ENCODE data around the gene MED13L. TPM values are rescaled to one million over a fixed set of nuclear protein-coding genes. Genes with fewer than 3 reads are reported as not detected.

Gene MED13L
- total and polyA plus RNA-seq, 2 donors (not counting 3 experiments of a cell fraction or from before 2014, with no cell fraction given) = 27.4 to 93.6 TPM

GRCh38 chr12:115943310-115943629, 334.2 kb downstream of the MED13L start:
- Histone ChIP-seq H3K4me3 (replicated peaks in 1 of 3; ENCODE audit: insufficient read depth in 1 of 3, low read depth in 1 of 3, low read length in 3 of 3) (no peak overlapping the region), H3K4me2 (ENCODE audit: insufficient read depth, low read length) (no peak overlapping the region), H3K9me1 (replicated peaks; ENCODE audit: control insufficient read depth, extremely low read depth, insufficient read depth, low read length) (no peaks in the 10 kb centered on the region), H3K9ac (replicated peaks; ENCODE audit: extremely low read depth, insufficient read depth, low read length) (no peak overlapping the region), H4K20me1 (replicated peaks; ENCODE audit: control insufficient read depth, extremely low read depth, insufficient read depth, low read length) (no peaks in the 10 kb centered on the region), H3K27ac (ENCODE audit: insufficient read depth, low read depth, low read length) (no peak overlapping the region), H3K9me3 (replicated peaks; ENCODE audit: control insufficient read depth, insufficient read depth, low read length) (no peaks in the 10 kb centered on the region), H3K79me2 (ENCODE audit: control insufficient read depth, insufficient read depth, low read length) (no peaks in the 10 kb centered on the region), H3K36me3 (ENCODE audit: control insufficient read depth in 2 of 2, extremely low read depth in 1 of 2, insufficient read depth in 2 of 2, low read length in 2 of 2) (no peaks in the 10 kb centered on the region), H2AFZ (ENCODE audit: low read depth, low read length) (no peak overlapping the region), H3K27me3 (ENCODE audit: control insufficient read depth in 2 of 2, insufficient read depth in 2 of 2, low read length in 2 of 2) (no peaks in the 10 kb centered on the region), H3K4me1 (ENCODE audit: control insufficient read depth, extremely low read depth, insufficient read depth, low read length) (no peaks in the 10 kb centered on the region)
- FAIRE-seq (no peak), DNase-seq (ENCODE audit: low read depth, low spot score) (no peak)
- BruUV-seq (replicated peaks) = no TSS peak
- dilution Hi-C loops (cut with MboI; ENCODE audit: extremely low pct_ligation_motif_present, low sequenced_read_pairs) = no loop called here
- intact Hi-C loops (cut with micrococcal nuclease) = no loop called here
- POLR2A ChIA-PET = no interaction called here
- CTCF ChIA-PET = no interaction called here
- no peak for TF ChIP-seq POLR2AphosphoS5 (IDR thresholded peaks at IDR 0.05; ENCODE audit: insufficient read depth, low read depth, low read length)
- no peak for TF ChIP-seq MYC (IDR thresholded peaks at IDR 0.05; ENCODE audit: low read depth, low read length)
- no peak for TF ChIP-seq FOS (IDR thresholded peaks at IDR 0.05; ENCODE audit: borderline replicate concordance, insufficient read depth, low read length)
- no peak for TF ChIP-seq CTCF (IDR thresholded peaks at IDR 0.05; ENCODE audit: extremely low read depth in 1 of 2, insufficient read depth in 1 of 2, low read depth in 1 of 2, low read length in 2 of 2)

- Histone ChIP-seq H3K79me2 (ENCODE audit: control insufficient read depth, insufficient read depth, low read length) (no peaks in the 10 kb centered on the region), H3K27me3 (ENCODE audit: control insufficient read depth in 2 of 2, insufficient read depth in 2 of 2, low read length in 2 of 2) (no peaks in the 10 kb centered on the region), H2AFZ (ENCODE audit: low read depth, low read length) (no peak overlapping the region), H3K4me3 (replicated peaks in 1 of 3; ENCODE audit: insufficient read depth in 1 of 3, low read depth in 1 of 3, low read length in 3 of 3) (no peak overlapping the region), H3K4me2 (ENCODE audit: insufficient read depth, low read length) (no peak overlapping the region), H3K27ac (ENCODE audit: insufficient read depth, low read depth, low read length) (no peak overlapping the region), H3K9ac (replicated peaks; ENCODE audit: extremely low read depth, insufficient read depth, low read length) (no peak overlapping the region), H3K9me3 (replicated peaks; ENCODE audit: control insufficient read depth, insufficient read depth, low read length) (no peaks in the 10 kb centered on the region), H3K36me3 (ENCODE audit: control insufficient read depth in 2 of 2, extremely low read depth in 1 of 2, insufficient read depth in 2 of 2, low read length in 2 of 2) (no peaks in the 10 kb centered on the region), H3K9me1 (replicated peaks; ENCODE audit: control insufficient read depth, extremely low read depth, insufficient read depth, low read length) (no peaks in the 10 kb centered on the region), H4K20me1 (replicated peaks; ENCODE audit: control insufficient read depth, extremely low read depth, insufficient read depth, low read length) (no peaks in the 10 kb centered on the region), H3K4me1 (ENCODE audit: control insufficient read depth, extremely low read depth, insufficient read depth, low read length) (no peaks in the 10 kb centered on the region)
- CTCF ChIA-PET = no interaction called here
- intact Hi-C loops (cut with micrococcal nuclease) (no loop called here), dilution Hi-C loops (cut with MboI; ENCODE audit: extremely low pct_ligation_motif_present, low sequenced_read_pairs) (no loop called here)
- TF ChIP-seq POLR2A (IDR thresholded peaks at IDR 0.05; ENCODE audit: low read depth, low read length) (no peak), MAX (IDR thresholded peaks at IDR 0.05; ENCODE audit: insufficient read depth, insufficient read length) (no peak), CTCF (IDR thresholded peaks at IDR 0.05; ENCODE audit: extremely low read depth in 1 of 2, insufficient read depth in 1 of 2, low read depth in 1 of 2, low read length in 2 of 2) (no peak)
- no TSS peak for BruUV-seq (replicated peaks)
- DNase-seq (ENCODE audit: low read depth, low spot score) (no peak), FAIRE-seq (no peak)
- POLR2A ChIA-PET = no interaction called here
Observed at GRCh38 chr12:115942346-115942745, 335.1 kb downstream of the MED13L start.
